ENCODE data around the gene STRAP.
A peak's percentile ranks its signal among the peaks of the same experiment; 100 is the strongest.

Gene STRAP

GRCh38 chr12:15882118-15882971 is at the start of gene STRAP:
Gene STRAP (plus strand): TSS chr12:15882387. CDS start chr12:15882708, 321 bp downstream.
- FAIRE-seq = peak; percentile 19

- FAIRE-seq = no peak
Measured at GRCh38 chr12:15834575-15834974, 47.6 kb upstream of the STRAP start.

- FAIRE-seq = no peak
Measured at GRCh38 chr12:15837141-15837790, 44.9 kb upstream of the STRAP start.

GRCh38 chr12:15839041-15839440 is 43.1 kb upstream of the STRAP start:
- no peak for FAIRE-seq

- no peak for FAIRE-seq
Measured at GRCh38 chr12:15839682-15840081, 42.5 kb upstream of the STRAP start.

GRCh38 chr12:15842108-15842507 is 40.1 kb upstream of the STRAP start:
- no peak for FAIRE-seq

- FAIRE-seq = no peak
Measured at GRCh38 chr12:15846887-15847286, 35.3 kb upstream of the STRAP start.

- FAIRE-seq = no peak
Measured at GRCh38 chr12:15848606-15849005, 33.6 kb upstream of the STRAP start.

GRCh38 chr12:15851045-15851620 is 31.1 kb upstream of the STRAP start:
- no peak for FAIRE-seq

GRCh38 chr12:15851919-15852318 is 30.3 kb upstream of the STRAP start:
- no peak for FAIRE-seq

GRCh38 chr12:15852383-15852782 is 29.8 kb upstream of the STRAP start:
- no peak for FAIRE-seq

GRCh38 chr12:15853877-15854276 is 28.3 kb upstream of the STRAP start:
- FAIRE-seq = no peak

GRCh38 chr12:15854916-15855315 is 27.3 kb upstream of the STRAP start:
- FAIRE-seq = no peak

GRCh38 chr12:15855646-15856045 is 26.5 kb upstream of the STRAP start:
- FAIRE-seq = no peak

- peak; percentile 94 for FAIRE-seq
Measured at GRCh38 chr12:15856097-15856982, 25.8 kb upstream of the STRAP start.

GRCh38 chr12:15858353-15858752 is 23.8 kb upstream of the STRAP start:
- FAIRE-seq = no peak

GRCh38 chr12:15859116-15859515 is 23.1 kb upstream of the STRAP start:
- FAIRE-seq = no peak

- no peak for FAIRE-seq
Measured at GRCh38 chr12:15861404-15861803, 20.8 kb upstream of the STRAP start.

GRCh38 chr12:15862840-15863239 is 19.3 kb upstream of the STRAP start:
- no peak for FAIRE-seq

- no peak for FAIRE-seq
Measured at GRCh38 chr12:15863372-15863771, 18.8 kb upstream of the STRAP start.

GRCh38 chr12:15863984-15864383 is 18.2 kb upstream of the STRAP start:
- no peak for FAIRE-seq

- FAIRE-seq = no peak
Measured at GRCh38 chr12:15868186-15868585, 14.0 kb upstream of the STRAP start.

- no peak for FAIRE-seq
Measured at GRCh38 chr12:15873556-15873955, 8.6 kb upstream of the STRAP start.
